Right atrium auricular region (tissue), 2 donors: Measurements from ENCODE around the gene AURKB. TPM values are rescaled to one million over a fixed set of nuclear protein-coding genes. Genes with fewer than 3 reads are reported as not detected.

Source experiments
- DNase-seq: peaks from one replicate; pipeline ENCODE4 v3.0.0-alpha.2; 2019; ENCODE audit warnings: low spot score
- H3K27ac ChIP-seq, 2 donors: fragments of 200-600 bp; sonication (generic); 1 replicate in 1 of 2; 2 replicates in 1 of 2; pipeline ENCODE4 v1.5.1; 2016 to 2019
- H3K27me3 ChIP-seq, 2 donors: fragments of 200-600 bp; sonication (generic); one replicate each; pipeline versions ENCODE4 v1.5.1 to v1.6.0; 2017 to 2019
- H3K36me3 ChIP-seq: fragments of 200-600 bp; sonication (generic); one replicate; pipeline ENCODE4 v1.5.1; 2016
- H3K4me1 ChIP-seq, 2 donors: fragments of 200-600 bp; sonication (generic); one replicate each; pipeline versions ENCODE4 v1.5.1 to v1.6.0; 2017 to 2019
- H3K4me3 ChIP-seq, 2 donors: fragments of 200-600 bp; sonication (generic); 1 replicate in 1 of 2; 2 replicates in 1 of 2; pipeline ENCODE4 v1.5.1; 2017 to 2019; ENCODE audit warnings: mild to moderate bottlenecking in 1 of 2, moderate library complexity in 1 of 2
- H3K9me3 ChIP-seq, 2 donors: fragments of 200-600 bp; sonication (generic); one replicate each; pipeline ENCODE4 v1.5.1; 2019
- CTCF ChIP-seq, 2 donors: fragments of 200-600 bp; sonication (generic); IDR thresholded peaks; one replicate each; pipeline ENCODE4 v1.5.1; 2019; ENCODE audit warnings: antibody characterized with exemption in 2 of 2
- total RNA-seq, 2 donors: library from RNA; depleted of rRNA; stranded (reverse); fragments of >200 nt; gene quantifications; one replicate each; pipeline ENCODE4 v1.1.0, GENCODE V29; 2016

Gene AURKB
- total RNA-seq, 2 donors from 2014 or later: 1.8 TPM; not detected in 1

GRCh38 chr17:8190506-8190905, 19.9 kb downstream of the AURKB start:
- no peak for TF ChIP-seq CTCF (IDR thresholded peaks at IDR 0.05)
- H3K27ac ChIP-seq: peak overlapping the region; percentile 99
- H3K9me3 ChIP-seq: no peaks in the 10 kb centered on the region
- no peaks in the 10 kb centered on the region for H3K36me3 ChIP-seq
- peak overlapping the region in 1 of 2 donors; percentile 92 for H3K4me3 ChIP-seq
- no peaks in the 10 kb centered on the region for H3K27me3 ChIP-seq
- peaks cover 0 to 44% of the 10 kb centered on the region in 2 donors for H3K4me1 ChIP-seq
- DNase-seq: no peak

GRCh38 chr17:8189711-8190477, 20.5 kb downstream of the AURKB start, which contains the start of gene BORCS6:
TSS of gene BORCS6 (minus strand) at chr17:8190180. CDS start at chr17:8190140, 40 bp downstream.
- Histone ChIP-seq H3K27me3 (no peaks in the 10 kb centered on the region), H3K4me1 (peaks cover 0 to 44% of the 10 kb centered on the region in 2 donors), H3K4me3 (peak within 1 kb of the TSS; percentile 89 to 92), H3K36me3 (no peaks in the 10 kb centered on the region), H3K27ac (peak within 1 kb of the TSS; percentile 99), H3K9me3 (no peaks in the 10 kb centered on the region)
- DNase-seq: peak; percentile 100
- TF ChIP-seq CTCF (IDR thresholded peaks at IDR 0.05): no peak

GRCh38 chr17:8189041-8189710, 21.2 kb downstream of the AURKB start:
- Histone ChIP-seq H3K4me3 (peak overlapping the region; percentile 89 to 92), H3K36me3 (no peaks in the 10 kb centered on the region), H3K9me3 (no peaks in the 10 kb centered on the region), H3K27ac (peak overlapping the region; percentile 99), H3K4me1 (peaks cover 0 to 44% of the 10 kb centered on the region in 2 donors), H3K27me3 (no peaks in the 10 kb centered on the region)
- no peak for TF ChIP-seq CTCF (IDR thresholded peaks at IDR 0.05)
- no peak for DNase-seq

- Histone ChIP-seq H3K4me1 (peaks cover 0 to 44% of the 10 kb centered on the region in 2 donors), H3K4me3 (peak overlapping the region; percentile 89 to 92), H3K27me3 (no peaks in the 10 kb centered on the region), H3K27ac (peak overlapping the region; percentile 99), H3K9me3 (no peaks in the 10 kb centered on the region), H3K36me3 (no peaks in the 10 kb centered on the region)
- TF ChIP-seq CTCF (IDR thresholded peaks at IDR 0.05): no peak
- DNase-seq: no peak
These were observed 22.0 kb downstream of the AURKB start for GRCh38 chr17:8188263-8188839.

- peak overlapping the region; percentile 99 for H3K27ac ChIP-seq
- H3K36me3 ChIP-seq: no peaks in the 10 kb centered on the region
- peaks cover 0 to 42% of the 10 kb centered on the region in 2 donors for H3K4me1 ChIP-seq
- H3K9me3 ChIP-seq: no peaks in the 10 kb centered on the region
- no peak for TF ChIP-seq CTCF (IDR thresholded peaks at IDR 0.05)
- no peaks in the 10 kb centered on the region for H3K27me3 ChIP-seq
- peak; percentile 97 for DNase-seq
- peak overlapping the region; percentile 78 to 92 for H3K4me3 ChIP-seq
These were observed 22.7 kb downstream of the AURKB start for GRCh38 chr17:8187517-8188262.
